Loucy (cell line): ENCODE results near the gene HIRA.

Source experiments
- EZH2phosphoT487 ChIP-seq: fragments of 200-600 bp; IDR thresholded peaks from 2 replicates; pipeline ENCODE4 v1.6.1; 2018; ENCODE audit warnings: antibody characterized with exemption, mild to moderate bottlenecking, moderate library complexity, borderline replicate concordance
- TF ChIP-seq, protein P1 (sequence below): fragments of 200-600 bp; sonication (generic); conservative IDR thresholded peaks from 2 replicates; pipeline ENCODE4 v1.5.1; 2014; ENCODE audit warnings: mild to moderate bottlenecking, antibody characterized with exemption, low read length

DNA sequence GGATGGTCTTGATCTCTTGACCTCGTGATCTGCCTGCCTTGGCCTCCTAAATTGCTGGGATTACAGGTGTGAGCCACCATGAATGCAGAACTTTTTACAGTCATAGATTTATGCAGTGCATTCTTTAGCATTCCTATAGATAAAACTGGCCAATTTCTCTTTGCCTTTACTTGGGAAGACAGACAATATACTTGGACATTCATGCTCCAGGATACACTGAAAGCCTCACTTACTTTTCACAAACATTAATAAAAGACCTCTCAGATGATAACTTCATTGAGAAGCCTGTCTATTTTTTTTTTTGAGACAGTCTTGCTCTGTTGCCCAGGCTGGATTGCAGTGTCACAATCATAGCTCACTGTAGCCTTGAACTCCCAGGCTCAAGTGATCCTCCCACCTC is 127.7 kb downstream of the HIRA start:
- TF ChIP-seq, protein P1, sequence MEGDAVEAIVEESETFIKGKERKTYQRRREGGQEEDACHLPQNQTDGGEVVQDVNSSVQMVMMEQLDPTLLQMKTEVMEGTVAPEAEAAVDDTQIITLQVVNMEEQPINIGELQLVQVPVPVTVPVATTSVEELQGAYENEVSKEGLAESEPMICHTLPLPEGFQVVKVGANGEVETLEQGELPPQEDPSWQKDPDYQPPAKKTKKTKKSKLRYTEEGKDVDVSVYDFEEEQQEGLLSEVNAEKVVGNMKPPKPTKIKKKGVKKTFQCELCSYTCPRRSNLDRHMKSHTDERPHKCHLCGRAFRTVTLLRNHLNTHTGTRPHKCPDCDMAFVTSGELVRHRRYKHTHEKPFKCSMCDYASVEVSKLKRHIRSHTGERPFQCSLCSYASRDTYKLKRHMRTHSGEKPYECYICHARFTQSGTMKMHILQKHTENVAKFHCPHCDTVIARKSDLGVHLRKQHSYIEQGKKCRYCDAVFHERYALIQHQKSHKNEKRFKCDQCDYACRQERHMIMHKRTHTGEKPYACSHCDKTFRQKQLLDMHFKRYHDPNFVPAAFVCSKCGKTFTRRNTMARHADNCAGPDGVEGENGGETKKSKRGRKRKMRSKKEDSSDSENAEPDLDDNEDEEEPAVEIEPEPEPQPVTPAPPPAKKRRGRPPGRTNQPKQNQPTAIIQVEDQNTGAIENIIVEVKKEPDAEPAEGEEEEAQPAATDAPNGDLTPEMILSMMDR = no peak
- TF ChIP-seq EZH2phosphoT487 = no peak
